MM.1S (cell line): ENCODE data around the gene PRKCE.

Experiments
- DNase-seq: peaks from one replicate; pipeline ENCODE4 v3.0.0-alpha.2; 2015
- H2AFZ ChIP-seq: fragments of 300-600 bp; sonication (generic); 2 replicates; pipeline ENCODE4 v1.6.0; 2016; ENCODE audit warnings: antibody characterized with exemption, low read length
- H3F3A ChIP-seq: fragments of 300-600 bp; sonication (generic); 2 replicates; pipeline ENCODE4 v1.6.1; 2016; ENCODE audit warnings: mild to moderate bottlenecking, antibody characterized with exemption, low read length, moderate library complexity, mixed read lengths; ENCODE audit not compliant: insufficient read depth
- H3K27ac ChIP-seq: fragments of 300-600 bp; sonication (generic); 2 replicates; pipeline ENCODE4 v1.5.1; 2016; ENCODE audit warnings: mild to moderate bottlenecking, low read length
- H3K27me3 ChIP-seq: fragments of 300-600 bp; sonication (generic); replicated peaks from 2 replicates; pipeline ENCODE4 v1.6.0; 2016; ENCODE audit warnings: low read length; ENCODE audit not compliant: insufficient read depth
- H3K36me3 ChIP-seq: fragments of 300-600 bp; sonication (generic); replicated peaks from 2 replicates; pipeline ENCODE4 v1.6.1; 2016; ENCODE audit warnings: mild to moderate bottlenecking, low read length, mixed read lengths; ENCODE audit not compliant: insufficient read depth
- H3K4me1 ChIP-seq: fragments of 300-600 bp; sonication (generic); 2 replicates; pipeline ENCODE4 v1.6.1; 2016; ENCODE audit warnings: low read length, mixed read lengths
- H3K4me2 ChIP-seq: fragments of 300-600 bp; sonication (generic); 2 replicates; pipeline ENCODE4 v1.6.0; 2016; ENCODE audit warnings: low read depth, low read length
- H3K4me3 ChIP-seq: fragments of 300-600 bp; sonication (generic); 2 replicates; pipeline ENCODE4 v1.5.1; 2016; ENCODE audit warnings: low read length, mixed read lengths
- H3K79me2 ChIP-seq: fragments of 300-600 bp; sonication (generic); 2 replicates; pipeline ENCODE4 v1.6.1; 2016; ENCODE audit warnings: mixed run types, low read length, mixed read lengths
- H3K9ac ChIP-seq: fragments of 300-600 bp; sonication (generic); 2 replicates; pipeline ENCODE4 v1.6.1; 2016; ENCODE audit warnings: low read length, mixed read lengths
- H3K9me2 ChIP-seq: fragments of 300-600 bp; sonication (generic); replicated peaks from 2 replicates; pipeline ENCODE4 v1.6.1; 2016; ENCODE audit warnings: mild to moderate bottlenecking, low read length, mixed read lengths; ENCODE audit not compliant: insufficient read depth
- H3K9me3 ChIP-seq: fragments of 300-600 bp; sonication (generic); replicated peaks from 2 replicates; pipeline ENCODE4 v1.6.1; 2016; ENCODE audit warnings: mild to moderate bottlenecking, low read length, mixed read lengths; ENCODE audit not compliant: insufficient read depth
- H4K20me1 ChIP-seq: fragments of 300-600 bp; sonication (generic); 2 replicates; pipeline ENCODE4 v1.6.1; 2016; ENCODE audit warnings: mild to moderate bottlenecking, low read length, moderate library complexity, mixed read lengths; ENCODE audit not compliant: insufficient read depth
- CTCF ChIP-seq: fragments of 300-600 bp; sonication (generic); IDR thresholded peaks from 2 replicates; pipeline ENCODE4 v1.5.1; 2016; ENCODE audit warnings: antibody characterized with exemption, low read length, mixed read lengths
- EZH2 ChIP-seq: fragments of 300-600 bp; sonication (generic); optimal IDR thresholded peaks from 2 replicates; pipeline ENCODE3; 2017; ENCODE audit warnings: low read depth, mild to moderate bottlenecking, antibody characterized with exemption, low read length, mixed read lengths
- EZH2phosphoT487 ChIP-seq: fragments of 300-600 bp; sonication (generic); IDR thresholded peaks from 2 replicates; pipeline ENCODE4 v1.6.1; 2018; ENCODE audit warnings: antibody characterized with exemption, low read length

The PRKCE gene

GRCh38 chr2:46134531-46135227, 483.2 kb downstream of the PRKCE start:
- H3K4me3 ChIP-seq: no peak overlapping the region
- H2AFZ ChIP-seq: no peak overlapping the region
- no peaks in the 10 kb centered on the region for H3K27me3 ChIP-seq
- no peak for TF ChIP-seq EZH2phosphoT487
- TF ChIP-seq CTCF: no peak
- no peak for TF ChIP-seq EZH2
- H3K9me3 ChIP-seq: no peaks in the 10 kb centered on the region
- no peak for DNase-seq
- H4K20me1 ChIP-seq: no peaks in the 10 kb centered on the region
- no peaks in the 10 kb centered on the region for H3K36me3 ChIP-seq
- no peak overlapping the region for H3K27ac ChIP-seq
- no peak overlapping the region for H3K4me2 ChIP-seq
- no peaks in the 10 kb centered on the region for H3F3A ChIP-seq
- H3K79me2 ChIP-seq: no peaks in the 10 kb centered on the region
- no peaks in the 10 kb centered on the region for H3K9me2 ChIP-seq
- no peak overlapping the region for H3K9ac ChIP-seq
- H3K4me1 ChIP-seq: no peaks in the 10 kb centered on the region

- no peaks in the 10 kb centered on the region for H3K36me3 ChIP-seq
- no peak overlapping the region for H3K27ac ChIP-seq
- no peaks in the 10 kb centered on the region for H3K9me3 ChIP-seq
- H4K20me1 ChIP-seq: no peaks in the 10 kb centered on the region
- H3K9me2 ChIP-seq: no peaks in the 10 kb centered on the region
- no peaks in the 10 kb centered on the region for H3K27me3 ChIP-seq
- DNase-seq: no peak
- no peak overlapping the region for H2AFZ ChIP-seq
- no peak overlapping the region for H3K4me2 ChIP-seq
- no peak overlapping the region for H3K4me3 ChIP-seq
- TF ChIP-seq EZH2: no peak
- TF ChIP-seq EZH2phosphoT487: no peak
- no peak for TF ChIP-seq CTCF
- no peaks in the 10 kb centered on the region for H3F3A ChIP-seq
- no peaks in the 10 kb centered on the region for H3K4me1 ChIP-seq
- no peaks in the 10 kb centered on the region for H3K79me2 ChIP-seq
- H3K9ac ChIP-seq: no peak overlapping the region
These were observed 483.9 kb downstream of the PRKCE start for GRCh38 chr2:46135228-46135855.

GRCh38 chr2:46135958-46136357, 484.5 kb downstream of the PRKCE start:
- Histone ChIP-seq H3K9me3 (no peaks in the 10 kb centered on the region), H3K4me1 (no peaks in the 10 kb centered on the region), H3K79me2 (no peaks in the 10 kb centered on the region), H3K4me2 (no peak overlapping the region), H3K27me3 (no peaks in the 10 kb centered on the region), H3K27ac (no peak overlapping the region), H2AFZ (no peak overlapping the region), H4K20me1 (no peaks in the 10 kb centered on the region), H3K4me3 (no peak overlapping the region), H3K9ac (no peak overlapping the region), H3K36me3 (no peaks in the 10 kb centered on the region), H3K9me2 (no peaks in the 10 kb centered on the region), H3F3A (no peaks in the 10 kb centered on the region)
- DNase-seq: no peak
- TF ChIP-seq EZH2phosphoT487 (no peak), EZH2 (no peak), CTCF (no peak)
